Colonic mucosa (tissue), 4 donors: ENCODE results near the gene RAB11FIP2. TPM values are rescaled to one million over a fixed set of nuclear protein-coding genes. Genes with fewer than 3 reads are reported as not detected.

ENCODE experiments used
- DNase-seq: peaks from one replicate; pipeline ENCODE4 v3.0.0-alpha.2; 2020
- H3K27ac ChIP-seq: fragments of 200-600 bp; one replicate; pipeline ENCODE4 v1.8.0; 2021
- H3K27me3 ChIP-seq: fragments of 200-600 bp; one replicate; pipeline ENCODE4 v1.8.0; 2021
- H3K36me3 ChIP-seq: fragments of 200-600 bp; one replicate; pipeline ENCODE4 v1.8.0; 2021
- H3K4me1 ChIP-seq: fragments of 200-600 bp; one replicate; pipeline ENCODE4 v1.8.0; 2021; ENCODE audit warnings: mild to moderate bottlenecking
- H3K4me3 ChIP-seq: fragments of 200-600 bp; one replicate; pipeline ENCODE4 v1.8.0; 2021
- H3K9ac ChIP-seq, 2 donors: one replicate each; pipeline ENCODE4 v1.7.0; 2013; ENCODE audit warnings: control low read depth in 2 of 2, low read depth in 2 of 2, low read length in 2 of 2
- H3K9me3 ChIP-seq: fragments of 200-600 bp; one replicate; pipeline ENCODE4 v1.8.0; 2021
- CTCF ChIP-seq: fragments of 200-600 bp; IDR thresholded peaks from one replicate; pipeline ENCODE4 v1.8.0; 2022; ENCODE audit warnings: antibody characterized with exemption, mild to moderate bottlenecking
- intact Hi-C: fragments of 100-400 bp; cut with DNase I; formaldehyde crosslinking; loops from one replicate; pipeline ENCODE4 v1.14.1; 2022
- total RNA-seq, 2 donors: library from RNA; stranded (reverse); fragmentation: NEBNext Ultra II Directional in 1 of 2; extraction: Animal tissue kit (Norgen Biotek cat#: 25700) in 1 of 2; gene quantifications; one replicate each; pipeline ENCODE4 v1.2.1, GENCODE V29; 2021
- donor health status: healthy.
- donor health status: DM: no; HTN: no; CAD: no.
- donor health status: DM: no; HTN: no; CAD: no.

RAB11FIP2 gene
- total RNA-seq, 2 donors from 2014 or later, result 4.7 to 7.5 TPM

GRCh38 chr10:117987244-117987909 lies 59.4 kb downstream of the RAB11FIP2 start:
- H3K9me3 ChIP-seq, result no peaks in the 10 kb centered on the region
- no peak overlapping the region for H3K9ac ChIP-seq
- H3K27me3 ChIP-seq, result no peaks in the 10 kb centered on the region
- H3K36me3 ChIP-seq, result no peaks in the 10 kb centered on the region
- DNase-seq, result no peak
- H3K27ac ChIP-seq, result no peak overlapping the region
- H3K4me3 ChIP-seq, result no peak overlapping the region
- no peaks in the 10 kb centered on the region for H3K4me1 ChIP-seq
- intact Hi-C loops, result no loop called here
- TF ChIP-seq CTCF, result no peak

- TF ChIP-seq CTCF, result no peak
- no peak for DNase-seq
- no peak overlapping the region for H3K4me3 ChIP-seq
- H3K27ac ChIP-seq, result no peak overlapping the region
- no peaks in the 10 kb centered on the region for H3K36me3 ChIP-seq
- no peaks in the 10 kb centered on the region for H3K27me3 ChIP-seq
- intact Hi-C loops, result no loop called here
- no peaks in the 10 kb centered on the region for H3K4me1 ChIP-seq
- H3K9ac ChIP-seq, result no peak overlapping the region
- no peaks in the 10 kb centered on the region for H3K9me3 ChIP-seq
These were observed 62.8 kb downstream of the RAB11FIP2 start for GRCh38 chr10:117983961-117984360.

- TF ChIP-seq CTCF, result no peak
- H3K27me3 ChIP-seq, result no peaks in the 10 kb centered on the region
- H3K4me3 ChIP-seq, result no peak overlapping the region
- no peaks in the 10 kb centered on the region for H3K4me1 ChIP-seq
- H3K36me3 ChIP-seq, result no peaks in the 10 kb centered on the region
- no peak overlapping the region for H3K9ac ChIP-seq
- no peak for DNase-seq
- no peak overlapping the region for H3K27ac ChIP-seq
- H3K9me3 ChIP-seq, result no peaks in the 10 kb centered on the region
- intact Hi-C loops, result no loop called here
These were observed 65.7 kb downstream of the RAB11FIP2 start for GRCh38 chr10:117980755-117981702.

- Histone ChIP-seq H3K4me1 (no peaks in the 10 kb centered on the region), H3K9ac (no peak overlapping the region), H3K4me3 (no peak overlapping the region), H3K27me3 (no peaks in the 10 kb centered on the region), H3K36me3 (no peaks in the 10 kb centered on the region), H3K27ac (no peak overlapping the region), H3K9me3 (no peaks in the 10 kb centered on the region)
- intact Hi-C loops, result no loop called here
- TF ChIP-seq CTCF, result no peak
- no peak for DNase-seq
These were observed 66.5 kb downstream of the RAB11FIP2 start for GRCh38 chr10:117980216-117980615.

- no peak overlapping the region for H3K27ac ChIP-seq
- no peak for DNase-seq
- no peaks in the 10 kb centered on the region for H3K4me1 ChIP-seq
- no peaks in the 10 kb centered on the region for H3K9me3 ChIP-seq
- intact Hi-C loops, result no loop called here
- TF ChIP-seq CTCF, result no peak
- no peak overlapping the region for H3K4me3 ChIP-seq
- no peak overlapping the region for H3K9ac ChIP-seq
- H3K36me3 ChIP-seq, result no peaks in the 10 kb centered on the region
- no peaks in the 10 kb centered on the region for H3K27me3 ChIP-seq
These were observed 74.4 kb downstream of the RAB11FIP2 start for GRCh38 chr10:117972168-117972837.
